Ovary (tissue), 3 donors: ENCODE data around the gene OTUD4.

Experiments
- CTCF ChIP-seq, 3 donors: fragments of 450-650 bp in 2 of 3; fragments of 200-600 bp in 1 of 3; IDR thresholded peaks; one replicate each; pipeline versions ENCODE4 v1.5.1 to v1.8.0; 2016 to 2022; ENCODE audit warnings: antibody characterized with exemption in 3 of 3, mild to moderate bottlenecking in 1 of 3
- EP300 ChIP-seq: sonication (generic); formaldehyde crosslinking; IDR thresholded peaks from one replicate; pipeline ENCODE4 v1.6.1; 2017; ENCODE audit warnings: antibody characterized with exemption
- donor health status: DM: no; HTN: no; CAD: no.

- TF ChIP-seq CTCF (IDR thresholded peaks at IDR 0.05): no peak
- TF ChIP-seq EP300: no peak
These were observed 2.9 kb downstream of the OTUD4 start for GRCh38 chr4:145177511-145177905.
